HepG2 (cell line): Measurements from ENCODE around the gene BCAM. TPM values are rescaled to one million over a fixed set of nuclear protein-coding genes. Genes with fewer than 3 reads are reported as not detected.

Experiments
- ARID2 ChIP-seq: sonication (generic); formaldehyde crosslinking; IDR thresholded peaks from 2 replicates; pipeline ENCODE4 v1.8.1; 2022; ENCODE audit warnings: mild to moderate bottlenecking, missing genetic modification reagents, borderline replicate concordance
- BRD4 ChIP-seq: sonication (generic); formaldehyde crosslinking; IDR thresholded peaks from 2 replicates; pipeline ENCODE4 v1.4.0; 2020; ENCODE audit warnings: missing genetic modification reagents
- BRF2 ChIP-seq: sonication (generic); formaldehyde crosslinking; IDR thresholded peaks from 2 replicates; pipeline ENCODE4 v1.8.1; 2022; ENCODE audit warnings: mild to moderate bottlenecking, missing genetic modification reagents
- CEBPB ChIP-seq: IDR thresholded peaks from 2 replicates; pipeline ENCODE4 v1.6.1; 2011; ENCODE audit warnings: low read depth, low read length, improper control_type of control experiment, borderline replicate concordance
- HOXA3 ChIP-seq: sonication (generic); formaldehyde crosslinking; IDR thresholded peaks from 2 replicates; pipeline ENCODE4 v1.5.0; 2020; ENCODE audit warnings: missing genetic modification reagents
- ISL2 ChIP-seq: sonication (generic); formaldehyde crosslinking; IDR thresholded peaks from 2 replicates; pipeline ENCODE4 v1.5.0; 2020; ENCODE audit warnings: missing genetic modification reagents
- MAZ ChIP-seq, 2 experiments: sonication (generic) in 1 of 2; formaldehyde crosslinking in 1 of 2; IDR thresholded peaks; 2 replicates each; pipeline versions ENCODE4 v1.5.0 to v1.6.1; 2012 to 2020; ENCODE audit warnings: low read depth in 2 of 2, mild to moderate bottlenecking in 2 of 2, borderline replicate concordance in 1 of 2, improper control_type of control experiment in 1 of 2, low read length in 1 of 2, missing genetic modification reagents in 1 of 2, moderate library complexity in 1 of 2
- MBNL3 ChIP-seq: fragments of 250-450 bp; sonication (Bioruptor Pico); conservative IDR thresholded peaks from 2 replicates; pipeline ENCODE4 v1.8.0; 2022; ENCODE audit warnings: mild to moderate bottlenecking, inconsistent platforms
- MEIS2 ChIP-seq: sonication (generic); formaldehyde crosslinking; IDR thresholded peaks from 2 replicates; pipeline ENCODE4 v1.9.0; 2021; ENCODE audit warnings: mild to moderate bottlenecking, missing genetic modification reagents
- MLX ChIP-seq: IDR thresholded peaks from 2 replicates; pipeline ENCODE4 v1.6.1; 2016
- MTERF4 ChIP-seq: sonication (generic); formaldehyde crosslinking; IDR thresholded peaks from 2 replicates; pipeline ENCODE4 v1.8.0; 2023; ENCODE audit warnings: mild to moderate bottlenecking, missing genetic modification reagents
- MYNN ChIP-seq: sonication (generic); formaldehyde crosslinking; IDR thresholded peaks from 2 replicates; pipeline ENCODE4 v1.4.0; 2020; ENCODE audit warnings: mild to moderate bottlenecking, low read depth, missing genetic modification reagents
- PAWR ChIP-seq: sonication (generic); formaldehyde crosslinking; IDR thresholded peaks from 2 replicates; pipeline ENCODE4 v1.4.0; 2020; ENCODE audit warnings: missing genetic modification reagents, mild to moderate bottlenecking, borderline replicate concordance
- PHF8 ChIP-seq: sonication (generic); formaldehyde crosslinking; IDR thresholded peaks from 2 replicates; pipeline ENCODE4 v1.5.0; 2020; ENCODE audit warnings: missing genetic modification reagents
- POLR2AphosphoS2 ChIP-seq: IDR thresholded peaks from 2 replicates; pipeline ENCODE4 v1.6.1; 2011; ENCODE audit warnings: low read depth, low read length, improper control_type of control experiment
- RBM22 ChIP-seq: fragments of 200-400 bp; formaldehyde crosslinking; optimal IDR thresholded peaks from 2 replicates; pipeline ENCODE3; 2017; ENCODE audit warnings: mild to moderate bottlenecking, low read length, moderate library complexity
- RFX5 ChIP-seq: IDR thresholded peaks from 2 replicates; pipeline ENCODE4 v1.6.1; 2011; ENCODE audit warnings: low read depth, low read length, improper control_type of control experiment
- SATB2 ChIP-seq: sonication (generic); formaldehyde crosslinking; IDR thresholded peaks from 2 replicates; pipeline ENCODE4 v1.5.0; 2020; ENCODE audit warnings: missing genetic modification reagents
- SMC3 ChIP-seq: IDR thresholded peaks from 2 replicates; pipeline ENCODE4 v1.6.1; 2011; ENCODE audit warnings: low read length, improper control_type of control experiment
- SP2 ChIP-seq: sonication (generic); formaldehyde crosslinking; IDR thresholded peaks from 2 replicates; pipeline ENCODE4 v1.5.1; 2020; ENCODE audit warnings: mild to moderate bottlenecking, missing genetic modification reagents
- ZFP37 ChIP-seq: sonication (generic); formaldehyde crosslinking; IDR thresholded peaks from 2 replicates; pipeline ENCODE4 v1.4.0; 2020; ENCODE audit warnings: missing genetic modification reagents, borderline replicate concordance
- ZNF205 ChIP-seq: IDR thresholded peaks from 2 replicates; pipeline ENCODE4 v1.6.1; 2018; ENCODE audit warnings: missing biosample characterization, missing genetic modification reagents
- ZNF382 ChIP-seq: sonication (generic); formaldehyde crosslinking; IDR thresholded peaks from 2 replicates; pipeline ENCODE4 v1.5.0; 2020; ENCODE audit warnings: missing genetic modification reagents, mild to moderate bottlenecking, borderline replicate concordance
- ZNF570 ChIP-seq: sonication (generic); formaldehyde crosslinking; IDR thresholded peaks from 2 replicates; pipeline ENCODE4 v1.4.0; 2020; ENCODE audit warnings: mild to moderate bottlenecking, missing genetic modification reagents, borderline replicate concordance
- ZNF7 ChIP-seq: IDR thresholded peaks from 2 replicates; pipeline ENCODE4 v1.6.1; 2016; ENCODE audit warnings: missing biosample characterization, missing genetic modification reagents
- ZSCAN20 ChIP-seq: sonication (generic); formaldehyde crosslinking; IDR thresholded peaks from 2 replicates; pipeline ENCODE4 v1.4.0; 2020; ENCODE audit warnings: missing genetic modification reagents, mild to moderate bottlenecking, borderline replicate concordance
- ZSCAN30 ChIP-seq: sonication (generic); formaldehyde crosslinking; IDR thresholded peaks from 2 replicates; pipeline ENCODE4 v1.5.0; 2020; ENCODE audit warnings: mild to moderate bottlenecking, missing genetic modification reagents
- ZXDC ChIP-seq: sonication (generic); formaldehyde crosslinking; IDR thresholded peaks from 2 replicates; pipeline ENCODE4 v1.5.0; 2020; ENCODE audit warnings: mild to moderate bottlenecking, missing genetic modification reagents
- polyA plus RNA-seq, 8 experiments: library from polyadenylated mRNA; depleted of rRNA in 3 of 8; stranded (reverse) in 7 of 8; unstranded in 1 of 8; fragments of >200 nt; fragmentation: Illumina TruSeq in 4 of 8; extraction: Trizol in 4 of 8; gene quantifications; 2 replicates each; pipeline versions ENCODE4 v1.2.1 to v1.2.3, GENCODE V29; 2011 to 2016; ENCODE audit warnings: low read depth in 4 of 8, missing spikeins in 1 of 8, mixed read lengths in 1 of 8; ENCODE audit not compliant: insufficient read depth in 1 of 8
- total RNA-seq, 5 experiments: library from RNA; depleted of rRNA; stranded (reverse); fragments of >200 nt; fragmentation: Illumina TruSeq; extraction: Trizol; gene quantifications; 2 replicates each; pipeline ENCODE4 v1.2.3, GENCODE V29; 2016; ENCODE audit warnings: low read depth in 1 of 5

The BCAM gene
- total and polyA plus RNA-seq, 2 of the 13 experiments (the other 11 are each of a cell fraction or from before 2014, with no cell fraction given) = 51.2 to 62.7 TPM

- TF ChIP-seq ZNF205 = peak; percentile 56; the same call in 1 of the 2 replicates
- TF ChIP-seq BRD4 (CRISPR knock-in tag) = peak; percentile 38; the same call in 1 of the 2 replicates
- peak; percentile 90 for TF ChIP-seq ISL2 (CRISPR knock-in tag)
- no peak for TF ChIP-seq MLX (CRISPR knock-in tag)
- 0 out of 2 replicates have a peak, but pooled peaks have one; percentile 35 for TF ChIP-seq MEIS2 (CRISPR knock-in tag)
- no peak for TF ChIP-seq SATB2 (CRISPR knock-in tag)
- no peak for TF ChIP-seq MAZ (IDR thresholded peaks at IDR 0.05; ENCODE audit: borderline replicate concordance, low read depth, low read length)
- TF ChIP-seq MAZ (CRISPR knock-in tag; IDR thresholded peaks at IDR 0.05; ENCODE audit: low read depth) = no peak
- no peak for TF ChIP-seq MBNL3 (CRISPR knock-in tag)
- TF ChIP-seq ZNF7 (CRISPR knock-in tag) = no peak
- TF ChIP-seq RBM22 = no peak
- 0 out of 2 replicates have a peak, but pooled peaks have one; percentile 39 for TF ChIP-seq ZFP37
- TF ChIP-seq ARID2 (CRISPR knock-in tag) = no peak
- TF ChIP-seq HOXA3 (CRISPR knock-in tag) = peak; percentile 78
- TF ChIP-seq SP2 (CRISPR knock-in tag) = no peak
- no peak for TF ChIP-seq ZNF570 (CRISPR knock-in tag)
- TF ChIP-seq SMC3 = no peak
- TF ChIP-seq PAWR = no peak
- peak; percentile 47 for TF ChIP-seq PHF8 (CRISPR knock-in tag)
- no peak for TF ChIP-seq MYNN
- no peak for TF ChIP-seq MTERF4 (CRISPR knock-in tag)
- TF ChIP-seq ZSCAN30 (CRISPR knock-in tag) = 0 out of 2 replicates have a peak, but pooled peaks have one; percentile 10
- TF ChIP-seq ZSCAN20 = no peak
- TF ChIP-seq ZXDC (CRISPR knock-in tag) = no peak
- no peak for TF ChIP-seq POLR2AphosphoS2
- no peak for TF ChIP-seq RFX5
- no peak for TF ChIP-seq ZNF382 (CRISPR knock-in tag)
- no peak for TF ChIP-seq BRF2 (CRISPR knock-in tag)
- TF ChIP-seq CEBPB = no peak
These were observed 12.2 kb upstream of the BCAM start (continued) for GRCh38 chr19:44796701-44797115.
